ENCODE data around the gene IGFBP2.
"Not testable (repeated sequence)": the region's sequence is repeated elsewhere in the genome, so short reads cannot be mapped to it uniquely, and the experiment has no call there.

IGFBP2 gene

GRCh38 chr2:216632952-216633615, at the start of gene IGFBP2:
TSS of gene IGFBP2 (plus strand) at chr2:216633420. CDS start at chr2:216633524, 104 bp downstream.
- DNase-seq (ENCODE audit: low read depth) = peak; percentile 4

GRCh38 chr2:216583606-216584005, 49.6 kb upstream of the IGFBP2 start:
- DNase-seq (ENCODE audit: low read depth) = no peak

- DNase-seq (ENCODE audit: low read depth) = no peak
Observed at GRCh38 chr2:216584112-216584511, 49.1 kb upstream of the IGFBP2 start.

GRCh38 chr2:216585441-216585840, 47.8 kb upstream of the IGFBP2 start:
- no peak for DNase-seq (ENCODE audit: low read depth)

GRCh38 chr2:216588861-216589710, 44.1 kb upstream of the IGFBP2 start:
- no peak for DNase-seq (ENCODE audit: low read depth)

- DNase-seq (ENCODE audit: low read depth) = no peak
Observed at GRCh38 chr2:216589791-216590190, 43.4 kb upstream of the IGFBP2 start.

- no peak for DNase-seq (ENCODE audit: low read depth)
Observed at GRCh38 chr2:216590780-216591179, 42.4 kb upstream of the IGFBP2 start.

GRCh38 chr2:216591480-216591879, 41.7 kb upstream of the IGFBP2 start:
- no peak for DNase-seq (ENCODE audit: low read depth)

- DNase-seq (ENCODE audit: low read depth) = no peak
Observed at GRCh38 chr2:216594081-216594480, 39.1 kb upstream of the IGFBP2 start.

- no peak for DNase-seq (ENCODE audit: low read depth)
Observed at GRCh38 chr2:216596236-216596979, 36.8 kb upstream of the IGFBP2 start.

- DNase-seq (ENCODE audit: low read depth) = no peak
Observed at GRCh38 chr2:216596980-216597509, 36.2 kb upstream of the IGFBP2 start.

- not testable (repeated sequence) for DNase-seq (ENCODE audit: low read depth)
Observed at GRCh38 chr2:216597825-216598224, 35.4 kb upstream of the IGFBP2 start.

GRCh38 chr2:216601632-216602409, 31.4 kb upstream of the IGFBP2 start:
- no peak for DNase-seq (ENCODE audit: low read depth)

- DNase-seq (ENCODE audit: low read depth) = no peak
Observed at GRCh38 chr2:216603010-216603883, 30.0 kb upstream of the IGFBP2 start.

GRCh38 chr2:216603884-216604245, 29.4 kb upstream of the IGFBP2 start:
- DNase-seq (ENCODE audit: low read depth) = no peak

GRCh38 chr2:216604458-216604857, 28.8 kb upstream of the IGFBP2 start:
- DNase-seq (ENCODE audit: low read depth) = no peak

- DNase-seq (ENCODE audit: low read depth) = peak; percentile 26
Observed at GRCh38 chr2:216606551-216607276, 26.5 kb upstream of the IGFBP2 start.

- DNase-seq (ENCODE audit: low read depth) = no peak
Observed at GRCh38 chr2:216607277-216607560, 26.0 kb upstream of the IGFBP2 start.

- no peak for DNase-seq (ENCODE audit: low read depth)
Observed at GRCh38 chr2:216608525-216608924, 24.7 kb upstream of the IGFBP2 start.
